Measurements from ENCODE around the gene THAP3. TPM values are rescaled to one million over a fixed set of nuclear protein-coding genes. Genes with fewer than 3 reads are reported as not detected.
"Not testable (repeated sequence)": the region's sequence is repeated elsewhere in the genome, so short reads cannot be mapped to it uniquely, and the experiment has no call there.

THAP3 gene
- total and polyA plus RNA-seq, 2 experiments from 2014 or later, result 15.1 to 23.8 TPM

DNA sequence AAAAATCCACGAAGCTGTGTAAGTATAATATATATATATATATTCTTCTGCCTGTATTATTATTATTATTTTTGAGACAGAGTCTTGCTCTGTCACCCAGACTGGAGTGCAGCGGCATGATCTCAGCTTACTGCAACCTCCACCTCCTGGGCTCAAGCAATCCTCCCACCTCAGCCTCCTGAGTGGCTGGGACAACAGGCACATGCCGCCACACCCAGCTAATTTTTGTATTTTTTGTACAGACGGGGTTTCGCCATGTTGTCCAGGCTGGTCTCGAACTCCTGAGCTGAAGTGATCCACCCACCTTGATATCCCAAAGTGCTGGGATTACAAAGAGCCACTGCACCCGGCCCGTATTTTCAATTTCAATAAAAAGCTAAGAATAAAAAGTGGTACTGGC lies 24.7 kb upstream of the THAP3 start:
- H4K20me1 ChIP-seq (replicated peaks; ENCODE audit: insufficient read depth), result peaks cover 41% of the 10 kb centered on the region
- Mint-ChIP-seq H3K4me1 (peaks cover 20% of the 10 kb centered on the region), H3K4me3 (peak overlapping the region; percentile 91), H3K27me3 (ENCODE audit: insufficient read depth, low read depth, poor library complexity) (peaks cover 20% of the 10 kb centered on the region), H3K36me3 (ENCODE audit: low read depth) (peaks cover 55% of the 10 kb centered on the region), H3K27ac (peak overlapping the region; percentile 75; the same call in 1 of the 2 replicates)
- H3K27ac ChIP-seq (ENCODE audit: low read depth); H3K9me2 ChIP-seq (ENCODE audit: insufficient read depth); H3K27me3 ChIP-seq (ENCODE audit: insufficient read depth); DNase-seq (ENCODE audit: low spot score); H3F3A ChIP-seq (replicated peaks; ENCODE audit: low read depth); H3K9me3 Mint-ChIP-seq; H2AFZ ChIP-seq; H3K36me3 ChIP-seq (ENCODE audit: insufficient read depth); H3K4me1 ChIP-seq (ENCODE audit: insufficient read depth); ATAC-seq: not testable (repeated sequence)
- peak overlapping the region; percentile 98 for H3K4me3 ChIP-seq
- peaks cover 57% of the 10 kb centered on the region for H3K79me2 ChIP-seq (replicated peaks; ENCODE audit: insufficient read depth)
- peak overlapping the region; percentile 81 for H3K4me2 ChIP-seq

DNA sequence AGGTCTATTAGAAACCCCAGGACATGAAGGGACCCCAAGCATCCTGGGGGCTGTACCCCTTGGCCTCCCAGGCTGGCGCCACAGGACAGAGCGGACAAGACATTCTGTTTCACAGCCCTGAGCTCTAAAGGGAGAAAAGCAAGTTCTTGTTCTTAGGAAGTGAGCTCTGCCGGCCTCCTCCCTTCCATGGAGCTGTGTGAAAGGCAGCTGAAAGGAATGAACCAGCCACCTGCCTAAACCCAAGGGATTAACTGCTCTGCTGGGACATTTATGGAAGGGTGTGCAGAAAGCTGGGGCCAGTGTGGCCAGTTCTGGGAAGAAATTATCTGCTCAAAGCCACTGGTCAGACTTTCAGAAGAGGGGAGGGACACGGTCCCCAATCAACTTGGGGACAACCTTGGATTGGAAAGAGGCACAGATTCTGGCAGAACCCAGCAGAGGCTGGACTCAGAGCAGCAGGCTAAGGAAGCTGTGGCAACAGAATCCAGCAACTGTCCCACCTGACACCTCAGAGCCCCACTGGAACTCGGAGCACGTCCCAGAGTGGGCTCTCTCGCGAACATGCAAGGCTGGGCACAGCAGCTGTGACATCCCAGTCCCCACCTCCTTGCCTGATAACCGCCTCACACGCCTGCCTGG lies 24.1 kb upstream of the THAP3 start:
- Histone ChIP-seq H3K4me3 (peak overlapping the region; percentile 98), H3K27ac (ENCODE audit: low read depth) (no peak overlapping the region), H3K79me2 (replicated peaks; ENCODE audit: insufficient read depth) (peaks cover 57% of the 10 kb centered on the region), H4K20me1 (replicated peaks; ENCODE audit: insufficient read depth) (peaks cover 41% of the 10 kb centered on the region), H3K4me2 (peak overlapping the region; percentile 81), H3K9me2 (ENCODE audit: insufficient read depth) (no peaks in the 10 kb centered on the region), H3K36me3 (ENCODE audit: insufficient read depth) (no peaks in the 10 kb centered on the region; the same call in 1 of the 2 replicates), H3K4me1 (ENCODE audit: insufficient read depth) (peaks cover 9% of the 10 kb centered on the region), H2AFZ (no peak overlapping the region), H3F3A (replicated peaks; ENCODE audit: low read depth) (peaks cover 10% of the 10 kb centered on the region; the same call in 1 of the 2 replicates), H3K27me3 (ENCODE audit: insufficient read depth) (peaks cover 5% of the 10 kb centered on the region; the same call in 1 of the 2 replicates)
- ATAC-seq (no peak), DNase-seq (ENCODE audit: low spot score) (no peak)
- Mint-ChIP-seq H3K36me3 (ENCODE audit: low read depth) (peaks cover 49% of the 10 kb centered on the region), H3K27ac (peak overlapping the region; percentile 88), H3K4me1 (peaks cover 20% of the 10 kb centered on the region), H3K4me3 (peak overlapping the region; percentile 91), H3K9me3 (no peaks in the 10 kb centered on the region), H3K27me3 (ENCODE audit: insufficient read depth, low read depth, poor library complexity) (peaks cover 20% of the 10 kb centered on the region)
- TF ChIP-seq NANOG (IDR thresholded peaks at IDR 0.05; ENCODE audit: borderline replicate concordance), result no peak
- TF ChIP-seq, protein P1, sequence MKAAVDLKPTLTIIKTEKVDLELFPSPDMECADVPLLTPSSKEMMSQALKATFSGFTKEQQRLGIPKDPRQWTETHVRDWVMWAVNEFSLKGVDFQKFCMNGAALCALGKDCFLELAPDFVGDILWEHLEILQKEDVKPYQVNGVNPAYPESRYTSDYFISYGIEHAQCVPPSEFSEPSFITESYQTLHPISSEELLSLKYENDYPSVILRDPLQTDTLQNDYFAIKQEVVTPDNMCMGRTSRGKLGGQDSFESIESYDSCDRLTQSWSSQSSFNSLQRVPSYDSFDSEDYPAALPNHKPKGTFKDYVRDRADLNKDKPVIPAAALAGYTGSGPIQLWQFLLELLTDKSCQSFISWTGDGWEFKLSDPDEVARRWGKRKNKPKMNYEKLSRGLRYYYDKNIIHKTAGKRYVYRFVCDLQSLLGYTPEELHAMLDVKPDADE (IDR thresholded peaks at IDR 0.05), result no peak
- no peak for TF ChIP-seq EZH2 (IDR thresholded peaks at IDR 0.05; ENCODE audit: low read depth, unreplicated experiment)
- TF ChIP-seq JUNB (IDR thresholded peaks at IDR 0.05; ENCODE audit: unreplicated experiment), result no peak
- TF ChIP-seq, protein P2, sequence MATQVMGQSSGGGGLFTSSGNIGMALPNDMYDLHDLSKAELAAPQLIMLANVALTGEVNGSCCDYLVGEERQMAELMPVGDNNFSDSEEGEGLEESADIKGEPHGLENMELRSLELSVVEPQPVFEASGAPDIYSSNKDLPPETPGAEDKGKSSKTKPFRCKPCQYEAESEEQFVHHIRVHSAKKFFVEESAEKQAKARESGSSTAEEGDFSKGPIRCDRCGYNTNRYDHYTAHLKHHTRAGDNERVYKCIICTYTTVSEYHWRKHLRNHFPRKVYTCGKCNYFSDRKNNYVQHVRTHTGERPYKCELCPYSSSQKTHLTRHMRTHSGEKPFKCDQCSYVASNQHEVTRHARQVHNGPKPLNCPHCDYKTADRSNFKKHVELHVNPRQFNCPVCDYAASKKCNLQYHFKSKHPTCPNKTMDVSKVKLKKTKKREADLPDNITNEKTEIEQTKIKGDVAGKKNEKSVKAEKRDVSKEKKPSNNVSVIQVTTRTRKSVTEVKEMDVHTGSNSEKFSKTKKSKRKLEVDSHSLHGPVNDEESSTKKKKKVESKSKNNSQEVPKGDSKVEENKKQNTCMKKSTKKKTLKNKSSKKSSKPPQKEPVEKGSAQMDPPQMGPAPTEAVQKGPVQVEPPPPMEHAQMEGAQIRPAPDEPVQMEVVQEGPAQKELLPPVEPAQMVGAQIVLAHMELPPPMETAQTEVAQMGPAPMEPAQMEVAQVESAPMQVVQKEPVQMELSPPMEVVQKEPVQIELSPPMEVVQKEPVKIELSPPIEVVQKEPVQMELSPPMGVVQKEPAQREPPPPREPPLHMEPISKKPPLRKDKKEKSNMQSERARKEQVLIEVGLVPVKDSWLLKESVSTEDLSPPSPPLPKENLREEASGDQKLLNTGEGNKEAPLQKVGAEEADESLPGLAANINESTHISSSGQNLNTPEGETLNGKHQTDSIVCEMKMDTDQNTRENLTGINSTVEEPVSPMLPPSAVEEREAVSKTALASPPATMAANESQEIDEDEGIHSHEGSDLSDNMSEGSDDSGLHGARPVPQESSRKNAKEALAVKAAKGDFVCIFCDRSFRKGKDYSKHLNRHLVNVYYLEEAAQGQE (IDR thresholded peaks at IDR 0.05; ENCODE audit: unreplicated experiment), result no peak
- no peak for TF ChIP-seq EZH2phosphoT487 (IDR thresholded peaks at IDR 0.05; ENCODE audit: unreplicated experiment)
- TF ChIP-seq, protein P3, sequence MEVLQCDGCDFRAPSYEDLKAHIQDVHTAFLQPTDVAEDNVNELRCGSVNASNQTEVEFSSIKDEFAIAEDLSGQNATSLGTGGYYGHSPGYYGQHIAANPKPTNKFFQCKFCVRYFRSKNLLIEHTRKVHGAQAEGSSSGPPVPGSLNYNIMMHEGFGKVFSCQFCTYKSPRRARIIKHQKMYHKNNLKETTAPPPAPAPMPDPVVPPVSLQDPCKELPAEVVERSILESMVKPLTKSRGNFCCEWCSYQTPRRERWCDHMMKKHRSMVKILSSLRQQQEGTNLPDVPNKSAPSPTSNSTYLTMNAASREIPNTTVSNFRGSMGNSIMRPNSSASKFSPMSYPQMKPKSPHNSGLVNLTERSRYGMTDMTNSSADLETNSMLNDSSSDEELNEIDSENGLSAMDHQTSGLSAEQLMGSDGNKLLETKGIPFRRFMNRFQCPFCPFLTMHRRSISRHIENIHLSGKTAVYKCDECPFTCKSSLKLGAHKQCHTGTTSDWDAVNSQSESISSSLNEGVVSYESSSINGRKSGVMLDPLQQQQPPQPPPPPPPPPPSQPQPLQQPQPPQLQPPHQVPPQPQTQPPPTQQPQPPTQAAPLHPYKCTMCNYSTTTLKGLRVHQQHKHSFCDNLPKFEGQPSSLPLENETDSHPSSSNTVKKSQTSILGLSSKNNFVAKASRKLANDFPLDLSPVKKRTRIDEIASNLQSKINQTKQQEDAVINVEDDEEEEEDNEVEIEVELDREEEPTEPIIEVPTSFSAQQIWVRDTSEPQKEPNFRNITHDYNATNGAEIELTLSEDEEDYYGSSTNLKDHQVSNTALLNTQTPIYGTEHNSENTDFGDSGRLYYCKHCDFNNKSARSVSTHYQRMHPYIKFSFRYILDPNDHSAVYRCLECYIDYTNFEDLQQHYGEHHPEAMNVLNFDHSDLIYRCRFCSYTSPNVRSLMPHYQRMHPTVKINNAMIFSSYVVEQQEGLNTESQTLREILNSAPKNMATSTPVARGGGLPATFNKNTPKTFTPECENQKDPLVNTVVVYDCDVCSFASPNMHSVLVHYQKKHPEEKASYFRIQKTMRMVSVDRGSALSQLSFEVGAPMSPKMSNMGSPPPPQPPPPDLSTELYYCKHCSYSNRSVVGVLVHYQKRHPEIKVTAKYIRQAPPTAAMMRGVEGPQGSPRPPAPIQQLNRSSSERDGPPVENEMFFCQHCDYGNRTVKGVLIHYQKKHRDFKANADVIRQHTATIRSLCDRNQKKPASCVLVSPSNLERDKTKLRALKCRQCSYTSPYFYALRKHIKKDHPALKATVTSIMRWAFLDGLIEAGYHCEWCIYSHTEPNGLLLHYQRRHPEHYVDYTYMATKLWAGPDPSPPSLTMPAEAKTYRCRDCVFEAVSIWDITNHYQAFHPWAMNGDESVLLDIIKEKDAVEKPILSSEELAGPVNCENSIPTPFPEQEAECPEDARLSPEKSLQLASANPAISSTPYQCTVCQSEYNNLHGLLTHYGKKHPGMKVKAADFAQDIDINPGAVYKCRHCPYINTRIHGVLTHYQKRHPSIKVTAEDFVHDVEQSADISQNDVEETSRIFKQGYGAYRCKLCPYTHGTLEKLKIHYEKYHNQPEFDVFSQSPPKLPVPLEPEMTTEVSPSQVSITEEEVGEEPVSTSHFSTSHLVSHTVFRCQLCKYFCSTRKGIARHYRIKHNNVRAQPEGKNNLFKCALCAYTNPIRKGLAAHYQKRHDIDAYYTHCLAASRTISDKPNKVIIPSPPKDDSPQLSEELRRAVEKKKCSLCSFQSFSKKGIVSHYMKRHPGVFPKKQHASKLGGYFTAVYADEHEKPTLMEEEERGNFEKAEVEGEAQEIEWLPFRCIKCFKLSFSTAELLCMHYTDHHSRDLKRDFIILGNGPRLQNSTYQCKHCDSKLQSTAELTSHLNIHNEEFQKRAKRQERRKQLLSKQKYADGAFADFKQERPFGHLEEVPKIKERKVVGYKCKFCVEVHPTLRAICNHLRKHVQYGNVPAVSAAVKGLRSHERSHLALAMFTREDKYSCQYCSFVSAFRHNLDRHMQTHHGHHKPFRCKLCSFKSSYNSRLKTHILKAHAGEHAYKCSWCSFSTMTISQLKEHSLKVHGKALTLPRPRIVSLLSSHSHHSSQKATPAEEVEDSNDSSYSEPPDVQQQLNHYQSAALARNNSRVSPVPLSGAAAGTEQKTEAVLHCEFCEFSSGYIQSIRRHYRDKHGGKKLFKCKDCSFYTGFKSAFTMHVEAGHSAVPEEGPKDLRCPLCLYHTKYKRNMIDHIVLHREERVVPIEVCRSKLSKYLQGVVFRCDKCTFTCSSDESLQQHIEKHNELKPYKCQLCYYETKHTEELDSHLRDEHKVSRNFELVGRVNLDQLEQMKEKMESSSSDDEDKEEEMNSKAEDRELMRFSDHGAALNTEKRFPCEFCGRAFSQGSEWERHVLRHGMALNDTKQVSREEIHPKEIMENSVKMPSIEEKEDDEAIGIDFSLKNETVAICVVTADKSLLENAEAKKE (CRISPR knock-in tag; IDR thresholded peaks at IDR 0.05), result no peak
- TF ChIP-seq STAT1 (IDR thresholded peaks at IDR 0.05; ENCODE audit: unreplicated experiment), result no peak
- TF ChIP-seq ZNF114 (CRISPR knock-in tag; IDR thresholded peaks at IDR 0.05), result no peak
- no peak for TF ChIP-seq CREB1 (CRISPR knock-in tag; IDR thresholded peaks at IDR 0.05; ENCODE audit: low read depth)

Data from GM23338 (cell line).